GM12878 (cell line): Measurements from ENCODE around the gene ABCG1. TPM values are rescaled to one million over a fixed set of nuclear protein-coding genes. Genes with fewer than 3 reads are reported as not detected.

ENCODE experiments used
- ATAC-seq: fragments of 200-7000 bp; cut with Tn5 transposase; 3 replicates; pipeline ENCODE4 v1.9.1; 2020; ENCODE audit warnings: mild to moderate bottlenecking, moderate library complexity
- BruUV-seq: library from RNA; stranded (reverse); fragments of 400-500 nt; replicated peaks from 2 replicates; lab custom pipeline; 2021; lab: Mats Ljungman, UMichigan
- CTCF ChIA-PET: fragments of 300-600 bp; sonication (Branson Sonifier 250); formaldehyde crosslinking; extraction: SDS; loops from one replicate; lab custom pipeline; 2021; ENCODE audit warnings: inconsistent platforms; lab: Yijun Ruan, JAX
- POLR2A ChIA-PET: fragments of 350-600 bp; formaldehyde crosslinking; extraction: SDS; loops from one replicate; lab custom pipeline; 2021; ENCODE audit warnings: inconsistent platforms; lab: Charles Lee
- RAD21 ChIA-PET: fragments of 300-600 bp; sonication (Branson Sonifier 250); formaldehyde crosslinking; loops from one replicate; lab custom pipeline; 2023; ENCODE audit warnings: antibody characterized with exemption; ENCODE audit not compliant: unreplicated experiment; lab: Charles Lee
- SMC1A ChIA-PET: fragments of 300-600 bp; sonication (Branson Sonifier 250); formaldehyde crosslinking; loops from one replicate; lab custom pipeline; 2023; ENCODE audit not compliant: unreplicated experiment, uncharacterized antibody; lab: Charles Lee
- DNase-seq: peaks from one replicate; pipeline ENCODE4 v3.0.0-alpha.2; 2011; ENCODE audit warnings: low read depth, low spot score
- FAIRE-seq: peaks from 3 replicates; lab custom pipeline; 2011; peaks lifted over from hg19 to GRCh38; lab: Jason Lieb, UNC
- H2AFZ ChIP-seq: 2 replicates; pipeline ENCODE4 v1.6.0; 2011; ENCODE audit warnings: low read depth, low read length, control low read depth; ENCODE audit not compliant: control insufficient read depth
- H3K27ac ChIP-seq: 2 replicates; pipeline ENCODE4 v1.5.1; 2011; ENCODE audit warnings: control low read depth; ENCODE audit not compliant: control insufficient read depth, insufficient read depth
- H3K27me3 ChIP-seq, 2 experiments: replicated peaks in 1 of 2; 2 replicates each; pipeline versions ENCODE4 v1.6.0 to v1.6.1; 2011; ENCODE audit warnings: low read length in 1 of 2; ENCODE audit not compliant: control insufficient read depth in 2 of 2, insufficient read depth in 2 of 2
- H3K36me3 ChIP-seq, 2 experiments: 2 replicates each; pipeline ENCODE4 v1.5.1; 2011; ENCODE audit warnings: low read length in 1 of 2; ENCODE audit not compliant: control insufficient read depth in 2 of 2, insufficient read depth in 2 of 2
- H3K4me1 ChIP-seq: 2 replicates; pipeline ENCODE4 v1.6.1; 2011; ENCODE audit warnings: mild to moderate bottlenecking, low read length, moderate library complexity, mixed read lengths; ENCODE audit not compliant: control insufficient read depth, insufficient read depth
- H3K4me2 ChIP-seq: 2 replicates; pipeline ENCODE4 v1.6.0; 2011; ENCODE audit warnings: control low read depth; ENCODE audit not compliant: control insufficient read depth, insufficient read depth
- H3K4me3 ChIP-seq: fragments of 200-600 bp; sonication (generic); 2 replicates; pipeline ENCODE4 v1.5.1; 2016
- H3K79me2 ChIP-seq: 2 replicates; pipeline ENCODE4 v1.6.0; 2011; ENCODE audit warnings: low read length; ENCODE audit not compliant: control insufficient read depth, insufficient read depth
- H3K9ac ChIP-seq: 2 replicates; pipeline ENCODE4 v1.8.0; 2011; ENCODE audit warnings: low read length, control low read depth, mixed read lengths; ENCODE audit not compliant: control insufficient read depth, insufficient read depth
- H3K9me3 ChIP-seq: replicated peaks from 3 replicates; pipeline ENCODE4 v1.5.1; 2011; ENCODE audit warnings: mild to moderate bottlenecking, low read length; ENCODE audit not compliant: control insufficient read depth, insufficient read depth
- H4K20me1 ChIP-seq: 2 replicates; pipeline ENCODE4 v1.6.0; 2011; ENCODE audit not compliant: control insufficient read depth, insufficient read depth
- BHLHE40 ChIP-seq, 2 experiments: fragments of 450-650 bp in 1 of 2; IDR thresholded peaks; 2 replicates each; pipeline ENCODE4 v1.6.1; 2011 to 2017; ENCODE audit warnings: low read depth in 2 of 2, borderline replicate concordance in 1 of 2, improper control_type of control experiment in 1 of 2, low read length in 1 of 2, mild to moderate bottlenecking in 1 of 2
- IKZF1 ChIP-seq: fragments of 450-650 bp; conservative IDR thresholded peaks from 2 replicates; pipeline ENCODE4 v1.6.1; 2017; ENCODE audit warnings: antibody characterized with exemption, mild to moderate bottlenecking
- POLR2A ChIP-seq: IDR thresholded peaks from 2 replicates; pipeline ENCODE4 v1.6.1; 2011; ENCODE audit warnings: low read depth, mild to moderate bottlenecking, low read length
- RELA ChIP-seq: fragments of 450-650 bp; IDR thresholded peaks from 2 replicates; pipeline ENCODE4 v1.8.0; 2014; ENCODE audit warnings: borderline replicate concordance; ENCODE audit not compliant: partially characterized antibody
- RUNX3 ChIP-seq: IDR thresholded peaks from 2 replicates; pipeline ENCODE4 v1.6.1; 2012; ENCODE audit warnings: low read length, inconsistent platforms
- YY1 ChIP-seq: IDR thresholded peaks from 2 replicates; pipeline ENCODE4 v1.6.1; 2011; ENCODE audit warnings: low read depth, mild to moderate bottlenecking, low read length
- WGBS: methylation state at CpG from one replicate; pipeline ENCODE4 v1.1.6; 2016; ENCODE audit warnings: low lambda C conversion rate; ENCODE audit not compliant: insufficient replicate concordance, insufficient coverage; ENCODE audit errors: missing lambda C conversion rate; 5-methylcytosine and 5-hydroxymethylcytosine counted together
- in situ Hi-C: fragments of 300-500 bp; cut with MboI; formaldehyde crosslinking; loops from 9 replicates; pipeline ENCODE4 v1.14.3; 2018; ENCODE audit warnings: mixed read lengths
- intact Hi-C: fragments of 100-400 bp; cut with micrococcal nuclease; formaldehyde crosslinking; loops from one replicate; pipeline ENCODE4 v1.14.2; 2022; ENCODE audit not compliant: unreplicated experiment
- polyA plus RNA-seq, 11 experiments: library from polyadenylated mRNA; depleted of rRNA in 4 of 11; unstranded in 6 of 11; stranded (reverse) in 5 of 11; fragments of >200 nt; fragmentation: Nextera tagmentation in 4 of 11; fragmentation: Illumina TruSeq in 1 of 11; extraction: Ambion mirVana in 4 of 11; extraction: Trizol in 1 of 11; gene quantifications; 1 replicate in 1 of 11; 2 replicates in 10 of 11; pipeline versions ENCODE4 v1.2.1 to v1.2.3, GENCODE V29; 2011 to 2016; ENCODE audit warnings: inconsistent platforms in 2 of 11, missing spikeins in 2 of 11, low read depth in 1 of 11
- total RNA-seq, 4 experiments: library from RNA; depleted of rRNA in 3 of 4; stranded (reverse); fragments of >200 nt in 3 of 4; fragmentation: Illumina TruSeq in 1 of 4; extraction: Trizol in 1 of 4; gene quantifications; 2 replicates each; pipeline versions ENCODE4 v1.2.1 to v1.2.3, GENCODE V29; 2013 to 2021

ABCG1 gene
- total and polyA plus RNA-seq, 10 of the 15 experiments (the other 5 are each of a cell fraction or from before 2014, with no cell fraction given) = 0.59 to 19.3 (median 5.7) TPM

DNA sequence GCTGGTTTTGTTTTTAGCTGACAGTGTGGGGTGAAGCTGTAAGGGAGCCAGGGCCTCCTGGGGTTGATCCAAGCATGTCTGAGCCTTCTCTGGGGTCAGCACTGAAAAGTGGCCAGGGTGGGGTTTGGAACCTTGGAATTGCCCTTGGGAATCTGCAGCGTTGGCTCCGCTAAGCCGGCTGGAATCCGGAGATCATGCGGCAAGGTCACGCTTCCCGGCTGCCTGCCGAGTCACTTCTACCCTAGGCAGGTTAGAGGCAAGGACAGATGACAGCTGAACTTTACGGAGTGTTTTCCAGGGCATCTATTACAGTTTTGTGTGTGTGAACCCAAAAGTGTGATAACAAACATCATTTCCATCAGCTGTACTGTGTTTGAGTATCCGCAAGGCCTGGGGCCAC, 17.1 kb downstream of the ABCG1 start:
- RAD21 ChIA-PET = interaction anchor here (3.4 to 5.4 kb wide), 4 partner anchors 9 to 49 kb away, joined by 21 to 60 read pairs (median 46); no protein-coding TSS in a partner anchor
- no peak for TF ChIP-seq RUNX3
- TF ChIP-seq IKZF1 = 0 out of 2 replicates have a peak, but pooled peaks have one; percentile 11
- TF ChIP-seq, all 136 proteins: peak for 1
- POLR2A ChIA-PET = interaction anchor here (4.4 kb wide), 1 partner anchor 16 kb away, joined by 35 read pairs; the partner anchor contains the start of gene ABCG1
- Histone ChIP-seq H3K4me3 (no peak overlapping the region), H3K4me1 (peaks cover 71% of the 10 kb centered on the region), H3K27me3 (no peaks in the 10 kb centered on the region), H4K20me1 (no peaks in the 10 kb centered on the region), H3K36me3 (no peaks in the 10 kb centered on the region), H3K9ac (no peak overlapping the region), H3K4me2 (peak overlapping the region; percentile 47; the same call in 1 of the 2 replicates), H2AFZ (no peak overlapping the region), H3K27ac (no peak overlapping the region), H3K79me2 (no peaks in the 10 kb centered on the region), H3K9me3 (no peaks in the 10 kb centered on the region)
- DNase-seq (no peak), FAIRE-seq (no peak), ATAC-seq (no peak)
- intact Hi-C loops (loop anchor here (5.0 to 10.0 kb wide), 3 partner anchors 51 to 301 kb away; no protein-coding TSS in a partner anchor), in situ Hi-C loops (loop anchor here (5.0 kb wide), 1 partner anchor 301 kb away; no protein-coding TSS in a partner anchor)
- SMC1A ChIA-PET = interaction anchor here (0.7 to 7.8 kb wide), 11 partner anchors 9 to 300 kb away, joined by 3 to 77 read pairs (median 16); partner anchors contain the start of gene ABCG1
- no TSS peak for BruUV-seq
- WGBS = 98% methylated on average over 10 of the region's 10 CpGs
- CTCF ChIA-PET = interaction anchor here (1.5 to 10.6 kb wide), 5 partner anchors 11 to 91 kb away, joined by 6 to 151 read pairs (median 10); no protein-coding TSS in a partner anchor

DNA sequence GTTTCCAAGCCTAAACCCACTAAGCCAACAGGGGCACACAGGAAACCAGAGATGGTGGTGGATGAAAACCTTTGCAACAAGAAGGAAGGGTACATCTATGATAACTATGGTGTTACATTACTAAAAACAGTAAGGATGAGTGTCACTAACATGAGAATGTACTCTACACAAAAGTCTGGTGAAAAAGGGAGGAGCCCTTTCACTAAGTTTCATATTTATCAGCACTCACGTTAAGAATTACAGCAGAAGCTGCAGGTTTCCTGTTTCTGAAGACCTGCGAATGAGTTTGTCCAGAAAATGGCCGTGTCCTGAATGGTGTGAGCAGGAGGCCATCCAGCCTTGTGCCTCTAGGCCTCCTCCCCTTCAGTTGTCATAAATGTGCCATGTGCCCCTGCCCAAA, 17.8 kb downstream of the ABCG1 start:
- peak overlapping the region; percentile 47 for H3K4me2 ChIP-seq
- DNase-seq (no peak), FAIRE-seq (peak; percentile 95), ATAC-seq (0 out of 3 replicates have a peak, but pooled peaks have one; percentile 1)
- H3K4me3 ChIP-seq = no peak overlapping the region
- in situ Hi-C loops = loop anchor here (5.0 kb wide), 1 partner anchor 301 kb away; no protein-coding TSS in a partner anchor
- no TSS peak for BruUV-seq
- 0 out of 4 replicates have a peak, but pooled peaks of 1 of the 2 experiments have one; percentile 20 for TF ChIP-seq BHLHE40 (IDR thresholded peaks at IDR 0.05; ENCODE audit: borderline replicate concordance in 1 of 2, low read depth in 2 of 2, low read length in 1 of 2)
- TF ChIP-seq YY1 = 0 out of 2 replicates have a peak, but pooled peaks have one; percentile 47
- TF ChIP-seq RELA = no peak
- TF ChIP-seq POLR2A = peak; percentile 33; the same call in 1 of the 2 replicates
- H3K79me2 ChIP-seq = no peaks in the 10 kb centered on the region
- WGBS = 2% methylated on average over 3 of the region's 3 CpGs
- H3K27ac ChIP-seq = no peak overlapping the region
- no peak overlapping the region for H3K9ac ChIP-seq
- H4K20me1 ChIP-seq = no peaks in the 10 kb centered on the region
- ChIA-PET RAD21 (interaction anchor here (0.8 to 5.4 kb wide), 11 partner anchors 10 to 300 kb away, joined by 3 to 60 read pairs (median 12); partner anchors contain the start of gene ABCG1), POLR2A (interaction anchor here (0.7 to 4.4 kb wide), 3 partner anchors 17 to 227 kb away, joined by 3 to 35 read pairs (median 4); partner anchors contain the start of genes ABCG1 and ZBTB21), CTCF (interaction anchor here (1.3 to 10.6 kb wide), 7 partner anchors 11 to 91 kb away, joined by 4 to 151 read pairs (median 7); no protein-coding TSS in a partner anchor), SMC1A (interaction anchor here (0.7 to 7.8 kb wide), 16 partner anchors 8 to 300 kb away, joined by 3 to 77 read pairs (median 13); partner anchors contain the start of gene ABCG1)
- H2AFZ ChIP-seq = no peak overlapping the region
- intact Hi-C loops = loop anchor here (5.0 to 10.0 kb wide), 3 partner anchors 51 to 301 kb away; no protein-coding TSS in a partner anchor
- H3K36me3 ChIP-seq = no peaks in the 10 kb centered on the region
- no peaks in the 10 kb centered on the region for H3K27me3 ChIP-seq
- H3K4me1 ChIP-seq = peaks cover 71% of the 10 kb centered on the region
- no peaks in the 10 kb centered on the region for H3K9me3 ChIP-seq
